Measurements from ENCODE around the gene ARID1B.
A peak's percentile ranks its signal among the peaks of the same experiment; 100 is the strongest.

ARID1B gene

DNA sequence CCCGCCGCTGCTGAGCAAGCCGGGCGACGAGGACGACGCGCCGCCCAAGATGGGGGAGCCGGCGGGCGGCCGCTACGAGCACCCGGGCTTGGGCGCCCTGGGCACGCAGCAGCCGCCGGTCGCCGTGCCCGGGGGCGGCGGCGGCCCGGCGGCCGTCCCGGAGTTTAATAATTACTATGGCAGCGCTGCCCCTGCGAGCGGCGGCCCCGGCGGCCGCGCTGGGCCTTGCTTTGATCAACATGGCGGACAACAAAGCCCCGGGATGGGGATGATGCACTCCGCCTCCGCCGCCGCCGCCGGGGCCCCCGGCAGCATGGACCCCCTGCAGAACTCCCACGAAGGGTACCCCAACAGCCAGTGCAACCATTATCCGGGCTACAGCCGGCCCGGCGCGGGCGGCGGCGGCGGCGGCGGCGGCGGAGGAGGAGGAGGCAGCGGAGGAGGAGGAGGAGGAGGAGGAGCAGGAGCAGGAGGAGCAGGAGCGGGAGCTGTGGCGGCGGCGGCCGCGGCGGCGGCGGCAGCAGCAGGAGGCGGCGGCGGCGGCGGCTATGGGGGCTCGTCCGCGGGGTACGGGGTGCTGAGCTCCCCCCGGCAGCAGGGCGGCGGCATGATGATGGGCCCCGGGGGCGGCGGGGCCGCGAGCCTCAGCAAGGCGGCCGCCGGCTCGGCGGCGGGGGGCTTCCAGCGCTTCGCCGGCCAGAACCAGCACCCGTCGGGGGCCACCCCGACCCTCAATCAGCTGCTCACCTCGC, 1.5 kb downstream of the ARID1B start:
- in situ Hi-C loops (cut with MboI; ENCODE audit: low sequenced_read_pairs, unreplicated experiment): no loop called here
- DNase-seq (ENCODE audit: low spot score): peak; percentile 49
- TF ChIP-seq, protein P1, sequence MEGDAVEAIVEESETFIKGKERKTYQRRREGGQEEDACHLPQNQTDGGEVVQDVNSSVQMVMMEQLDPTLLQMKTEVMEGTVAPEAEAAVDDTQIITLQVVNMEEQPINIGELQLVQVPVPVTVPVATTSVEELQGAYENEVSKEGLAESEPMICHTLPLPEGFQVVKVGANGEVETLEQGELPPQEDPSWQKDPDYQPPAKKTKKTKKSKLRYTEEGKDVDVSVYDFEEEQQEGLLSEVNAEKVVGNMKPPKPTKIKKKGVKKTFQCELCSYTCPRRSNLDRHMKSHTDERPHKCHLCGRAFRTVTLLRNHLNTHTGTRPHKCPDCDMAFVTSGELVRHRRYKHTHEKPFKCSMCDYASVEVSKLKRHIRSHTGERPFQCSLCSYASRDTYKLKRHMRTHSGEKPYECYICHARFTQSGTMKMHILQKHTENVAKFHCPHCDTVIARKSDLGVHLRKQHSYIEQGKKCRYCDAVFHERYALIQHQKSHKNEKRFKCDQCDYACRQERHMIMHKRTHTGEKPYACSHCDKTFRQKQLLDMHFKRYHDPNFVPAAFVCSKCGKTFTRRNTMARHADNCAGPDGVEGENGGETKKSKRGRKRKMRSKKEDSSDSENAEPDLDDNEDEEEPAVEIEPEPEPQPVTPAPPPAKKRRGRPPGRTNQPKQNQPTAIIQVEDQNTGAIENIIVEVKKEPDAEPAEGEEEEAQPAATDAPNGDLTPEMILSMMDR (IDR thresholded peaks at IDR 0.05; ENCODE audit: borderline replicate concordance, control extremely low read depth, extremely low read depth, insufficient read depth, missing control alignments): no peak

- in situ Hi-C loops (cut with MboI; ENCODE audit: low sequenced_read_pairs, unreplicated experiment): loop anchor here (10.0 kb wide), 1 partner anchor 245 kb away; no protein-coding TSS in a partner anchor
- TF ChIP-seq, protein P1 (IDR thresholded peaks at IDR 0.05; ENCODE audit: borderline replicate concordance, control extremely low read depth, extremely low read depth, insufficient read depth, missing control alignments): no peak
- DNase-seq (ENCODE audit: low spot score): peak; percentile 58
Measured at GRCh38 chr6:156779206-156780094, 2.3 kb downstream of the ARID1B start.

- in situ Hi-C loops (cut with MboI; ENCODE audit: low sequenced_read_pairs, unreplicated experiment): loop anchor here (10.0 kb wide), 1 partner anchor 245 kb away; no protein-coding TSS in a partner anchor
- DNase-seq (ENCODE audit: low spot score): peak; percentile 73
- TF ChIP-seq, protein P1 (IDR thresholded peaks at IDR 0.05; ENCODE audit: borderline replicate concordance, control extremely low read depth, extremely low read depth, insufficient read depth, missing control alignments): no peak
Measured at GRCh38 chr6:156780102-156780641, 3.0 kb downstream of the ARID1B start.

DNA sequence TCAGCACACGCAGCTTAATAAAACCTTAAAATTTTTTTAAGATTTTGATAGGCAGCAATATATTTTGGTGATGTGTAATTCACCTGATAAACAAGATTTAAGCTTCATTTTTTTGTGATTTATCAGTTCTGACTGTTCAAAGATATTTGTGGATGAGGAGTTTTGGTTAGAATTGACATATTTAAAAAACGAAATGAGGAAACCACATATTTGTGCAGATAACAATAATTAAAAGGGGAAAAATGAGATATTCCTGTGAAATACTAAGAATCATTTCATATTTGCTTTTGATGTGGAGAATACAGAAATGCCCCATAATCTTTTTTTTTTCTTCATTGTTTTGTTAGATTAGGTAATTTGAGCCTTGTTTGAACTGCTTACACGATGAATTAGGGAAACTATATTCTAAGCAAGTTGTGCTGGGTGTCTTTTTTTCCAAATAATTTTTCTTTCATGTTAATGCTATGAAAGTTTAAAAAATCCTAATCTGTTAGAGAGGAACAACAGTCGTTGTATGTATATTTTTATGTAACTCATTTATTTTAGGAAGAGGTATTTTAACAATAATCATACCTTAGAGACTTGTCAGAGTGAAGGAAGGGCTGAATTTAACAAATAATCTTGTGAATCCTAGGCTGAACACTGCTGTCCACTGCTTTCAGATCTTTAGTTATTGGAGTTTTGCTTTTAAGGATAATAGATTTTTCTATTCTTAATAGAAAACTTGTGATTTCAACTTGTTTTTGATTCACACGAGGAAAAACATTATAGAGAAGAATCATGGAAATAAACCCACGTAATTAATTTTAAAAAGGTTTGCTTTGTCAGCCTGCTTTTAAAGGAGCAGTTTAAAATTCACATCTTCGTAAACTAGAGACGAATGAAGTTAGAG, 4.0 kb downstream of the ARID1B start:
- in situ Hi-C loops (cut with MboI; ENCODE audit: low sequenced_read_pairs, unreplicated experiment): loop anchor here (10.0 kb wide), 1 partner anchor 244 kb away; no protein-coding TSS in a partner anchor
- TF ChIP-seq, protein P1 (IDR thresholded peaks at IDR 0.05; ENCODE audit: borderline replicate concordance, control extremely low read depth, extremely low read depth, insufficient read depth, missing control alignments): no peak
- no peak for DNase-seq (ENCODE audit: low spot score)

DNA sequence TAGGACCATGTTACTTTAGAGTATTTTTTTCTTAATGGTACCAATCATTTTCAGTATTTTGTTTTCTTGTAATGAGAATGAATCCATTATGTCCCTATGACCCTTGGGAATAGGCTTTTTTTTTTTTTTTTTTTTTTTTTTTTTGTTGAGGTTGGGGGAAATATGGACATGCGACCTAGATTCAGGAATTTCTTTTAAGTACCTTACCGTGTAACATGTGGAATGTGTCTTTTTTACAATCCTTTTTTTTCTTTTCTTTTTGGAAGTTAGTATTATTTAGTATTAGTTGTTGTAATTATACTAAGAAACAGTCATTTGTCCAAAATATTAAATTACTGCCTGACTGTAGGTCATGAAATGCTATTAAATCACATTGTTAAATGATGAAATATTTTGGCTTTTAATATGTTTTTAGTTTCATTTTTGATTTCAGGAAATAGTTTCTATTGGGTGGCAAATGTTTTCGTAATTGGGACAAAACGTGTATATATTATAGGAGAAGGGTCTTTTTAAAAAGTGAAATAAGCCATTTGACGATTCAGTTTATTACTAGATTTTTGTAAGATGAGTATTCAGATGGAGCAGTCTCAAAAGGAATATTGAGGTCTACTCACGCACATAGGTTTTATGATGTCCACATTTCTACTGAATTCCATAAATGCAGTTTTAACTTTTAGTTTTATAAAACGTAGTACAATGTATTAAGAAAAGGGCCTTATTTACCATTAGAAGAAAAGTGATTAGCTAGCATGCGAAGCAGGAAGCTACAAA, 4.9 kb downstream of the ARID1B start:
- TF ChIP-seq, protein P1 (IDR thresholded peaks at IDR 0.05; ENCODE audit: borderline replicate concordance, control extremely low read depth, extremely low read depth, insufficient read depth, missing control alignments): no peak
- no peak for DNase-seq (ENCODE audit: low spot score)
- in situ Hi-C loops (cut with MboI; ENCODE audit: low sequenced_read_pairs, unreplicated experiment): loop anchor here (10.0 kb wide), 1 partner anchor 243 kb away; no protein-coding TSS in a partner anchor
